H1 (cell line): ENCODE measurements around the gene RAB34. TPM values are rescaled to one million over a fixed set of nuclear protein-coding genes. Genes with fewer than 3 reads are reported as not detected.

Experiments
- CTCF ChIA-PET: fragments of 300-600 bp; sonication (Branson Sonifier 250); formaldehyde crosslinking; loops from one replicate; lab custom pipeline; 2021; ENCODE audit not compliant: partially characterized antibody; lab: Charles Lee
- POLR2A ChIA-PET: fragments of 300-600 bp; sonication (Branson Sonifier 250); formaldehyde crosslinking; loops from one replicate; lab custom pipeline; 2021; ENCODE audit warnings: inconsistent platforms; ENCODE audit not compliant: partially characterized antibody; lab: Charles Lee
- DNase-seq, 2 experiments: peaks; one replicate each; pipeline versions ENCODE4 v3.0.0 to v3.0.0-alpha.2; 2010 to 2022; ENCODE audit warnings: low spot score in 2 of 2, low read depth in 1 of 2, mixed read lengths in 1 of 2
- FAIRE-seq: peaks from 2 replicates; lab custom pipeline; 2011; peaks lifted over from hg19 to GRCh38; lab: Jason Lieb, UNC
- H2AFZ ChIP-seq: 2 replicates; pipeline ENCODE4 v1.8.1; 2012; ENCODE audit warnings: low read length, inconsistent platforms
- H2AK5ac ChIP-seq: 2 replicates; pipeline ENCODE4 v1.6.1; 2013; ENCODE audit warnings: low read depth, low read length
- H2BK120ac ChIP-seq: replicated peaks from 2 replicates; pipeline ENCODE3; 2013; ENCODE audit warnings: low read depth, low read length, inconsistent platforms
- H2BK12ac ChIP-seq: 2 replicates; pipeline ENCODE4 v1.6.1; 2013; ENCODE audit warnings: low read depth, low read length
- H2BK15ac ChIP-seq: 2 replicates; pipeline ENCODE4 v1.6.1; 2013; ENCODE audit warnings: low read length
- H2BK20ac ChIP-seq: 2 replicates; pipeline ENCODE4 v1.6.1; 2013; ENCODE audit warnings: low read length
- H2BK5ac ChIP-seq: 2 replicates; pipeline ENCODE4 v1.6.1; 2013; ENCODE audit warnings: low read depth, low read length
- H3K14ac ChIP-seq: 2 replicates; pipeline ENCODE4 v1.6.1; 2013; ENCODE audit warnings: inconsistent platforms; ENCODE audit not compliant: insufficient read length
- H3K18ac ChIP-seq: 2 replicates; pipeline ENCODE4 v1.6.1; 2013; ENCODE audit warnings: low read length; ENCODE audit errors: extremely low read depth
- H3K23ac ChIP-seq: 2 replicates; pipeline ENCODE4 v1.6.1; 2013; ENCODE audit warnings: inconsistent platforms; ENCODE audit not compliant: insufficient read length
- H3K23me2 ChIP-seq: 2 replicates; pipeline ENCODE4 v1.6.1; 2013; ENCODE audit warnings: low read depth, low read length
- H3K27ac ChIP-seq: 2 replicates; pipeline ENCODE4 v1.6.1; 2011; ENCODE audit warnings: low read depth, low read length, inconsistent platforms
- H3K27me3 ChIP-seq, 4 experiments: replicated peaks in 1 of 4; 1 replicate in 1 of 4; 2 replicates in 3 of 4; pipeline versions ENCODE4 v1.6.1 to v1.8.1; 2011 to 2013; ENCODE audit warnings: low read length in 3 of 4, mild to moderate bottlenecking in 3 of 4, inconsistent platforms in 2 of 4, mixed read lengths in 2 of 4, moderate library complexity in 1 of 4; ENCODE audit not compliant: control insufficient read depth in 3 of 4, insufficient read depth in 3 of 4; ENCODE audit errors: extremely low read depth in 1 of 4
- H3K36me3 ChIP-seq, 4 experiments: 2 replicates each; pipeline versions ENCODE4 v1.6.1 to v1.8.1; 2011 to 2013; ENCODE audit warnings: mild to moderate bottlenecking in 4 of 4, low read length in 3 of 4, moderate library complexity in 2 of 4, control low read depth in 1 of 4, inconsistent platforms in 1 of 4; ENCODE audit not compliant: insufficient read depth in 4 of 4, control insufficient read depth in 2 of 4
- H3K4ac ChIP-seq: replicated peaks from 2 replicates; pipeline ENCODE3; 2013; ENCODE audit warnings: low read length, low read depth, mixed read lengths, inconsistent platforms; ENCODE audit not compliant: insufficient read length
- H3K4me1 ChIP-seq, 4 experiments: replicated peaks in 1 of 4; 1 replicate in 1 of 4; 2 replicates in 3 of 4; pipeline versions ENCODE4 v1.6.1 to v1.8.1; 2011 to 2013; ENCODE audit warnings: low read length in 3 of 4, inconsistent platforms in 2 of 4, mixed read lengths in 1 of 4; ENCODE audit not compliant: insufficient read depth in 4 of 4, control insufficient read depth in 3 of 4
- H3K4me2 ChIP-seq, 2 experiments: 2 replicates each; pipeline versions ENCODE4 v1.6.1 to v1.8.1; 2011 to 2013; ENCODE audit warnings: low read depth in 2 of 2, low read length in 2 of 2, control low read depth in 1 of 2, inconsistent platforms in 1 of 2, mild to moderate bottlenecking in 1 of 2; ENCODE audit not compliant: insufficient read depth in 1 of 2
- H3K4me3 ChIP-seq, 4 experiments: fragments of 200-600, 300-600 bp in 1 of 4; sonication (generic), shearing (Covaris generic), sonication (Bioruptor Twin) in 1 of 4; 2 replicates each; pipeline versions ENCODE4 v1.5.1 to v1.8.1; 2011 to 2016; ENCODE audit warnings: low read length in 4 of 4, low read depth in 3 of 4, control low read depth in 2 of 4, inconsistent platforms in 2 of 4, mild to moderate bottlenecking in 2 of 4, mixed read lengths in 1 of 4, moderate library complexity in 1 of 4; ENCODE audit not compliant: insufficient read depth in 2 of 4; ENCODE audit errors: extremely low read depth in 1 of 4
- H3K56ac ChIP-seq: replicated peaks from 2 replicates; pipeline ENCODE3; 2013; ENCODE audit warnings: low read depth, mild to moderate bottlenecking, mixed read lengths, low read length, inconsistent platforms; ENCODE audit not compliant: insufficient read length
- H3K79me1 ChIP-seq: 2 replicates; pipeline ENCODE4 v1.6.1; 2013; ENCODE audit warnings: low read depth, low read length, control low read depth
- H3K79me2 ChIP-seq, 2 experiments: 2 replicates each; pipeline versions ENCODE4 v1.6.1 to v1.8.1; 2012 to 2013; ENCODE audit warnings: low read length in 2 of 2, mild to moderate bottlenecking in 2 of 2, inconsistent platforms in 1 of 2; ENCODE audit not compliant: insufficient read depth in 2 of 2, control insufficient read depth in 1 of 2
- H3K9ac ChIP-seq, 4 experiments: replicated peaks in 1 of 4; 1 replicate in 1 of 4; 2 replicates in 3 of 4; pipeline versions ENCODE4 v1.6.1 to v1.8.1; 2011 to 2013; ENCODE audit warnings: low read depth in 3 of 4, low read length in 3 of 4, control low read depth in 2 of 4, mild to moderate bottlenecking in 2 of 4, moderate library complexity in 2 of 4, inconsistent platforms in 1 of 4; ENCODE audit errors: extremely low read depth in 1 of 4
- H3K9me3 ChIP-seq, 2 experiments: 2 replicates each; pipeline versions ENCODE4 v1.6.1 to v1.8.1; 2012 to 2013; ENCODE audit warnings: mild to moderate bottlenecking in 2 of 2, moderate library complexity in 2 of 2, control low read depth in 1 of 2, inconsistent platforms in 1 of 2, low read depth in 1 of 2, low read length in 1 of 2, mixed read lengths in 1 of 2; ENCODE audit not compliant: insufficient read depth in 2 of 2
- H4K20me1 ChIP-seq, 2 experiments: replicated peaks in 1 of 2; 2 replicates each; pipeline versions ENCODE3 to v1.8.1; 2011 to 2013; ENCODE audit warnings: inconsistent platforms in 2 of 2, low read length in 2 of 2, mild to moderate bottlenecking in 1 of 2; ENCODE audit not compliant: insufficient read depth in 2 of 2, control insufficient read depth in 1 of 2
- H4K5ac ChIP-seq: 2 replicates; pipeline ENCODE4 v1.6.1; 2013; ENCODE audit warnings: low read length, low read depth, mixed read lengths, inconsistent platforms; ENCODE audit not compliant: insufficient read length
- H4K8ac ChIP-seq: 2 replicates; pipeline ENCODE4 v1.8.0; 2013; ENCODE audit warnings: mild to moderate bottlenecking, moderate library complexity, low read length, inconsistent platforms; ENCODE audit not compliant: insufficient read depth; ENCODE audit errors: extremely low read depth
- H4K91ac ChIP-seq: replicated peaks from 2 replicates; pipeline ENCODE3; 2013; ENCODE audit warnings: low read length, mixed read lengths, inconsistent platforms; ENCODE audit not compliant: insufficient read length
- ATF2 ChIP-seq: IDR thresholded peaks from 2 replicates; pipeline ENCODE4 v1.6.1; 2012; ENCODE audit warnings: low read length, inconsistent platforms
- E2F6 ChIP-seq: IDR thresholded peaks from 2 replicates; pipeline ENCODE4 v1.6.1; 2012; ENCODE audit warnings: inconsistent platforms
- FOSL1 ChIP-seq: IDR thresholded peaks from 2 replicates; pipeline ENCODE4 v1.6.1; 2011; ENCODE audit warnings: mild to moderate bottlenecking, low read depth, low read length, moderate library complexity; ENCODE audit not compliant: insufficient read depth
- GTF2F1 ChIP-seq: IDR thresholded peaks from 2 replicates; pipeline ENCODE4 v1.6.1; 2012; ENCODE audit warnings: low read depth, low read length, improper control_type of control experiment, borderline replicate concordance
- JUN ChIP-seq: IDR thresholded peaks from 2 replicates; pipeline ENCODE4 v1.6.1; 2011; ENCODE audit warnings: low read depth, mild to moderate bottlenecking, improper control_type of control experiment, low read length
- PHF8 ChIP-seq: fragments of 200-600 bp; sonication (generic); conservative IDR thresholded peaks from 2 replicates; pipeline ENCODE4 v1.7.1; 2012; ENCODE audit warnings: low read depth, mild to moderate bottlenecking, inconsistent platforms, low read length, moderate library complexity
- POU5F1 ChIP-seq: IDR thresholded peaks from 2 replicates; pipeline ENCODE4 v1.6.1; 2011; ENCODE audit warnings: low read depth, mild to moderate bottlenecking, low read length, moderate library complexity
- RBBP5 ChIP-seq: IDR thresholded peaks from 2 replicates; pipeline ENCODE4 v1.7.1; 2012; ENCODE audit warnings: low read depth, mild to moderate bottlenecking, inconsistent platforms, low read length, moderate library complexity, borderline replicate concordance
- SP1 ChIP-seq: IDR thresholded peaks from 2 replicates; pipeline ENCODE4 v1.6.1; 2011; ENCODE audit warnings: low read depth, low read length
- SP4 ChIP-seq: IDR thresholded peaks from 2 replicates; pipeline ENCODE4 v1.6.1; 2012; ENCODE audit warnings: low read length, inconsistent platforms
- TBP ChIP-seq: IDR thresholded peaks from 2 replicates; pipeline ENCODE4 v1.6.1; 2011; ENCODE audit warnings: low read depth, low read length, improper control_type of control experiment
- ZNF274 ChIP-seq: IDR thresholded peaks from 2 replicates; pipeline ENCODE4 v1.7.0; 2012; ENCODE audit warnings: low read length, borderline replicate concordance; ENCODE audit errors: extremely low read depth
- WGBS, 2 experiments: shearing (Covaris generic) in 1 of 2; methylation state at CpG; one replicate each; pipeline versions ENCODE4 v1.1.6 to v1.1.7; 2013 to 2015; ENCODE audit warnings: low lambda C conversion rate in 2 of 2, mixed read lengths in 2 of 2, inconsistent platforms in 1 of 2, low coverage in 1 of 2, missing lambda C conversion rate in 1 of 2; ENCODE audit not compliant: insufficient replicate concordance in 2 of 2, insufficient coverage in 1 of 2, insufficient read length in 1 of 2; ENCODE audit errors: extremely low coverage in 1 of 2, missing lambda C conversion rate in 1 of 2; 5-methylcytosine and 5-hydroxymethylcytosine counted together
- polyA plus RNA-seq, 7 experiments: library from polyadenylated mRNA; depleted of rRNA in 3 of 7; stranded (reverse) in 5 of 7; unstranded in 2 of 7; fragments of >200 nt in 5 of 7; fragments of 200-250 nt in 2 of 7; gene quantifications; 1 replicate in 5 of 7; 2 replicates in 1 of 7; 4 replicates in 1 of 7; pipeline versions ENCODE4 v1.2.1 to v1.2.3, GENCODE V29; 2011 to 2013; ENCODE audit warnings: missing spikeins in 2 of 7, mixed read lengths in 2 of 7
- total RNA-seq: library from RNA; stranded (reverse); fragmentation: NEBNext Ultra II Directional; extraction: Animal tissue kit (Norgen Biotek cat#: 25700); gene quantifications from 2 replicates; pipeline ENCODE4 v1.2.1, GENCODE V29; 2021

RAB34 gene
- total and polyA plus RNA-seq, 2 of the 8 experiments (the other 6 are each of a cell fraction or from before 2014, with no cell fraction given), result 237 to 305 TPM

DNA sequence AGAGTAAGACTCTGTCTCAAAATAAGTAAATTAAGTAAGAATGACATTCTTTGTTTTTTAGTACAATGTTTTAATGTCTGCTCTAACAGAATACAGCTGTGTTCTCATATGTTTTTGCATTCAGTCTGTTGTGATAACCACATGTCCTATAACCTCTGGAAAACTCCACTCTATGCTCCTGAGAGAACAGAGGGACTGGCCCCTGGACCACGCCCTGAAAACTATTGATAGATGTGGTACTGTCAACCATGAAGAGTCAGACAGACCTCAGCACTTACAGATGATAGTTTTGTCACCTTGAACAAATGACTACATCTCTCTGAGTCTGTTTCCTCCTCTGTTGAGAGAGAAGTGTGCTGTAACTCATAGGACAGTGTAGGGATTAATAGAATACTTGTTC, 47.8 kb downstream of the RAB34 start:
- peaks cover 10 to 35% of the 10 kb centered on the region in 2 experiments for H3K79me2 ChIP-seq
- no peak overlapping the region for H2BK5ac ChIP-seq
- no peak for DNase-seq
- H2BK15ac ChIP-seq, result no peak overlapping the region
- no peaks in the 10 kb centered on the region for H3K9me3 ChIP-seq
- ChIA-PET POLR2A (no interaction called here), CTCF (interaction anchor here (1.2 to 2.3 kb wide), 2 partner anchors 11 to 214 kb away, joined by 3 to 6 read pairs; no protein-coding TSS in a partner anchor)
- H3K36me3 ChIP-seq, result peaks cover 27 to 56% (median 39%) of the 10 kb centered on the region in 4 experiments
- no peak overlapping the region for H2BK12ac ChIP-seq
- H2AK5ac ChIP-seq, result no peak overlapping the region
- peaks cover 2 to 6% of the 10 kb centered on the region in 2 experiments for H4K20me1 ChIP-seq
- no peak overlapping the region for H4K5ac ChIP-seq
- H4K8ac ChIP-seq, result no peak overlapping the region; the same call in 1 of the 2 replicates
- H2BK120ac ChIP-seq, result no peak overlapping the region
- H3K56ac ChIP-seq, result no peak overlapping the region
- no peak overlapping the region for H3K4me2 ChIP-seq
- H2AFZ ChIP-seq, result no peak overlapping the region
- no peak overlapping the region for H3K4ac ChIP-seq
- H2BK20ac ChIP-seq, result no peak overlapping the region
- no peak for FAIRE-seq
- no peak overlapping the region for H3K4me3 ChIP-seq
- H3K23me2 ChIP-seq, result no peaks in the 10 kb centered on the region
- no peak overlapping the region for H3K23ac ChIP-seq
- H3K9ac ChIP-seq, result no peak overlapping the region
- 82% methylated on average over 1 of the region's 1 CpG; no CpG with 5 or more reads in 1 of the 2 experiments for WGBS, 2 experiments
- no peaks in the 10 kb centered on the region for H3K27me3 ChIP-seq
- no peaks in the 10 kb centered on the region for H3K4me1 ChIP-seq
- H3K14ac ChIP-seq, result no peak overlapping the region
- H3K79me1 ChIP-seq, result peaks cover 2% of the 10 kb centered on the region; the same call in 1 of the 2 replicates
- H3K18ac ChIP-seq, result no peak overlapping the region
- H4K91ac ChIP-seq, result no peak overlapping the region
- H3K27ac ChIP-seq, result no peak overlapping the region
- TF ChIP-seq FOSL1, result no peak
- no peak for TF ChIP-seq PHF8
- no peak for TF ChIP-seq TBP
- TF ChIP-seq ATF2, result no peak
- TF ChIP-seq GTF2F1, result no peak
- no peak for TF ChIP-seq POU5F1
- TF ChIP-seq ZNF274, result no peak
- TF ChIP-seq SP4, result no peak
- TF ChIP-seq SP1, result no peak
- no peak for TF ChIP-seq JUN
- TF ChIP-seq RBBP5, result no peak
- TF ChIP-seq E2F6, result no peak
